GM12865 (cell line): ENCODE measurements around the gene PRAMEF2.
"Not testable (repeated sequence)": the region's sequence is repeated elsewhere in the genome, so short reads cannot be mapped to it uniquely, and the experiment has no call there.

Experiments used
- DNase-seq: peaks from one replicate; pipeline ENCODE4 v3.0.0; 2010; ENCODE audit warnings: low read depth
- H3K4me3 ChIP-seq: 2 replicates; pipeline ENCODE4 v1.5.1; 2011; ENCODE audit warnings: mild to moderate bottlenecking, low read depth, low read length, control low read depth

The PRAMEF2 gene

GRCh38 chr1:12899186-12899585, 42.3 kb downstream of the PRAMEF2 start:
- DNase-seq, result not testable (repeated sequence)

GRCh38 chr1:12903793-12904572, 47.1 kb downstream of the PRAMEF2 start:
- not testable (repeated sequence) for DNase-seq, H3K4me3 ChIP-seq

More at GRCh38 chr1:12899186-12899585, 42.3 kb downstream of the PRAMEF2 start:
- not testable (repeated sequence) for H3K4me3 ChIP-seq
